C1 segment of cervical spinal cord (tissue), 14 donors: ENCODE measurements around the gene STPG3.

Experiments
- DNase-seq, 14 donors: peaks; one replicate each; lab custom pipeline; 2025; lab: John Stamatoyannopoulos, UW

STPG3 gene

DNA sequence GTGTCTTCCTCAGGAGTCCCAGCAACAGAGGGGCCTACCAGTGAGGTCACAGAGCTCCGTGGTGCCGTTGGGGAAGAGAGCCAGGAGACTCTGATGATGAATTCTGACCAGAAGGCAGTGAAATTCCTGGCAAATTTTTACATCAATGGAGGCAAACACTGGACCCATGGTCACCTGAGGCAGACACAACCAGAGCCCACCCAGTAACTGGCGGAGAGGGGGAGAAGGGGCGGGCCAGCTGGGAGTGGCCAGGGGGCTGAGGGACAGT, at the start of gene STPG3:
Gene STPG3, plus strand, starts transcription at position 93 of the 268 bp plus-strand sequence. Its CDS starts 1 bp downstream, at position 94.
- DNase-seq: no peak

DNA sequence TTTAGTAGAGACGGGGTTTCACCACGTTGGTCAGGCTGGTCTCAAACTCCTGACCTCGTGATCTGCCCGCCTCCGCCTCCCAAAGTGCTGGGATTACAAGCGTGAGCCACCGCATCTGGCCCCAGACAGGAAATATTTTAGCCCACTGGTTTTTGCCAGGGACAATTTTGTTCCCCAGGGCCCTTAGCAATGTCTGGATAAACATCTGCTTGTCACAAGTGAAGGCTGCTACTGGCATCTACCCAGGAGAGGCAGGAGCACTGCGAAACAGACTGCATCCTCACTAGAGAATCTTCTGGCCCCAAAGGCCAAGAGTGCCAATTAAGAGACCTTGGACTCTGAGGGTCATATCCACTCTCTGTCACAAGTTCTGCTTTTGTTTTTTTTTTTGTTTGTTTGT, 48.1 kb upstream of the STPG3 start:
- DNase-seq: no peak

DNA sequence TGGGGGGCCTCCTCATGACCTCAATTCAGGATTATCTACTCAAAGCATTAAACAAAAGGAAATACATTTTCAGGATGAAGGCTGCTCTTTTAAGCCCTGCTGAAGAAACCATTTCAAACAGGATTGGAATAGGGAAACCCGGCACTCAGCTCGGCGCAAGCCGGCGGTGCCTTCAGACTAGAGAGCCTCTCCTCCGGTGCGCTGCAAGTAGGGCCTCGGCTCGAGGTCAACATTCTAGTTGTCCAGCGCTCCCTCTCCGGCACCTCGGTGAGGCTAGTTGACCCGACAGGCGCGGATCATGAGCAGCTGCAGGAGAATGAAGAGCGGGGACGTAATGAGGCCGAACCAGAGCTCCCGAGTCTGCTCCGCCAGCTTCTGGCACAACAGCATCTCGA, 46.4 kb upstream of the STPG3 start:
- DNase-seq: no peak

DNA sequence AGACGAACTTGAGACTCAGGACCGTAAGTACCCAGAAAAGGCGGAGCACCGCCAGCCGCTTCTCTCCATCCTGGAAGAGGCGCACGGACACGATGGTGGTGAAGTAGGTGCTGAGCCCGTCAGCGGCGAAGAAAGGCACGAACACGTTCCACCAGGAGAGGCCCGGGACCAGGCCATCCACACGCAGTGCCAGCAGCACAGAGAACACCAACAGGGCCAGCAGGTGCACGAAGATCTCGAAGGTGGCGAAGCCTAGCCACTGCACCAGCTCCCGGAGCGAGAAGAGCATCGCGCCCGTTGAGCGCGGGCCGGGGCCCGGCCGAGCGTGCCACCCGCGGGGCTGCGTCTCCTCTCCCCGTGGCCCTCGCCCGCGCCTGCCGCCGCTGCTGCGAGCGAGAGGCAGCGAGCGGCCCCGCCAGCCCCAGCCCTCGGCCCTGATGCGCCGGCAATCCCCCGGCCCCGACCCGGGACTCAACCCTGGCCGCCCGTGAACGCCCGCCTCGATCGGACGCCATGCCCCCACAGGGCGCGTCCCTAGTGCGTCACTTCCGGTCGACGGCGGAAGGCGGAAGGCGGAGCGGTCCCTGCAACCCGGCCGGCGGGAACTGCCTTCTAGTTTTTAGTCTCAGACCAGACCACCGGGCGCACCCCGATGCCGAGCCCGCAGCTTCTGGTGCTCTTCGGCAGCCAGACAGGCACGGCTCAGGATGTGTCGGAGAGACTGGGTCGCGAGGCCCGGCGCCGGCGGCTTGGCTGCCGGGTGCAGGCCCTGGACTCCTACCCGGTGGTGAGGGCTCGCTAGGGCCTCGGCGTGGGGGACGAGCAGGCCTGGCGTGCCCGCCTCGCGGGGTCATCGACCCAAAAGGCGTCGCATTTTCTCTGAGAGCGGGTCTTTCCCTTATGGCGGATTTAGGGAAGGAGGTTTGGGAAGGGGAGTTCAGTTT, 45.7 kb upstream of the STPG3 start, which contains the start of the genes NDOR1 and TMEM203:
Gene NDOR1, plus strand, starts transcription at position 575 of the 944 bp plus-strand sequence. Its CDS starts 78 bp downstream, at position 653.
Gene TMEM203, minus strand, starts transcription at position 523 of the 944 bp plus-strand sequence. Its CDS starts 234 bp downstream, at position 289.
- peak; percentile 26 to 94 (median 84) for DNase-seq

DNA sequence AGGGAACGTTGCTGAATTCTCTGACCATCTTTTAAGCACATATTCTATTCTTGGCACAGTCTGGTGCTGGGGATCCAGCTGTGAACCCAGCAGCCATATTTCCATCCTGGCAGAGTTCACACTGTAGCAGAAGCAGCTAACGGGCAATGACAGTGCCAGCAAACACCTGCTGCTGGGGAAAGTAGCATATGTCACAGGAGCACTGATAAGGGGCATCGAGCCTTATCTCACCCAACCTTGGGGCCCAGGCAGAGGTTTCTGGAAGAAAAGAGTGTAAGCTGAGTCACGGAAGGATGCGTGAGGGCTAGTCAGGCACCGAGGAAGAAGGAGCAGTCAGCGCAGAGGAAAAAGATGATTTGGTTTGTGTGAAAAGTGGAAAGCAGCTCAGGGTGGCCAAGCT, 44.5 kb upstream of the STPG3 start:
- DNase-seq: no peak

DNA sequence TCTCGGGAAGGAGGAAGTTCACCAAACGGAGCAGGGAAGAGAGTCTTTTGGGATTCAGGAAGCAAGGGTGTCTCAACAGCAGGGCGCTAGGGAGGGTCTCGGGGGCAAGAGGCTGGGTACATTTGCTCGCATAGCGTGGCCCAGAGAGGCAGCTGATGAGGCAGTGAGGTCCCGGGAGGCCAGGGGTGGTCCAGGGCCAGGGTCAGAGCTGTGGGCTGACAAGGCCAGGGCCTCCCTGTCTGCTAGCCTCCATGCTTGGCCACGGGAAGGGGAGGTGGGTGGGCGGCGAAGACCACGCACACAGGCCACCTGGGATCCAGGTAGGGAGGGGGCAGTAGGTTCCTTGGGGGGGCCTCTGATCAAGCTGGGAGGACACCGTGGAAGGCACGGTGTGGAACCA, 39.6 kb upstream of the STPG3 start:
- no peak for DNase-seq

DNA sequence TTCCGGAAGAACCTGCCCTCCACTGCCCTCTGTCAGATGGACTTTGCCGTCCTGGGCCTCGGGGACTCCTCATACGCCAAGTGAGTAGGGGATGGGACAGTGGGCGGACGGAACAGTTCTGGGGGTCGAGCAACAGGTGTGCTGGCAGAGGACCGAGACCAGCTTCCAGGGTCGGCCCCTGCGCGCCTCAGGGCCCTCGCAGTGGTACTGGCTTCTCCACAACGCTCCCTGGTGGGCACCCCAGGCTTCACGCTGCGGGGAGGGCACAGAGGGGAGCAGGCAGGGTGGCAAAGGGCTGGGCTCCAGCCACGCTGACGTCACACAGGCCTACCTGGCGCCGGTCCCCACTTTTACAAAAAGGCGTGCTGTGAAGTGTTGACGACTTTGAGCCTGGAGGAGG, 38.6 kb upstream of the STPG3 start:
- no peak for DNase-seq

DNA sequence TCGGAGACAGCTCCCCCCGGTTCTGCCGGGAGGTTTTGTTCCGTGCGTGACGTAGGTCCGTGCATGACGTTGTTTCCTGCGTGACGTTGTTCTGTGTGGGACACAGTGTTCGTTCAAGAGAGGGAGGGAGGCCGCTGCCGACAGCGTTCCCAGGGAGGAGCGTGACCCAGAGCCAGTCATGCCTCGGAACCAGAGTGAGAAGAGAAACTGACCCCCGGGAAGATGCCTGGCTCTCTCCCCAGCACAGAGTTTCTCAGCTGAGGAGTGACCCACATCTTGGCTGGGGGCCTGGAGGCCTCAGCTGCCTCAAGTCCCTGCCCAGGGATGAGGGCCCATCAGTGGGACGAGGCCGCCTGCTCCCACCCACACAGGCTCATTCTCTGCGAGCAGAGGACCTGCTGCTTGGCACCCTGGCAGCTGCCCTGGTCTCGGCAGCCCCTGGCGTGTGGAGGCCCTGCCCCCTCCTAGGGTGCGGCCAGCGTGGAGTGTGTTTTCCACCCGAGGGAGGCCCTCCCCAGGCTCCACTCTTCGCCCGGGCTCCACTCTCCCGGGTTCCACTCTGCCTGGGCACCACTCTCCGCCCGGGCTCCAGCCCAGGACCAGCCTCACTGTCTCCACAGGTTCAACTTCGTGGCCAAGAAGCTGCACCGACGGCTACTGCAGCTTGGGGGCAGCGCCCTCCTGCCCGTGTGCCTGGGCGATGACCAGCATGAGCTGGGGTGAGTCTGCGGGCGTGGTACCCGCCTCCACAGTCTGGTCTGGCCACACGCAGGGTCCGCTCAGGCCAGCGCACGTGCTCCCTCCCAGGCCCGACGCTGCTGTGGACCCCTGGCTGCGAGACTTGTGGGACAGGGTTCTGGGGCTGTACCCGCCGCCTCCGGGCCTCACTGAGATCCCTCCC, 37.7 kb upstream of the STPG3 start:
- peak in 6 of 14 donors; percentile 32 to 74 (median 57) for DNase-seq

DNA sequence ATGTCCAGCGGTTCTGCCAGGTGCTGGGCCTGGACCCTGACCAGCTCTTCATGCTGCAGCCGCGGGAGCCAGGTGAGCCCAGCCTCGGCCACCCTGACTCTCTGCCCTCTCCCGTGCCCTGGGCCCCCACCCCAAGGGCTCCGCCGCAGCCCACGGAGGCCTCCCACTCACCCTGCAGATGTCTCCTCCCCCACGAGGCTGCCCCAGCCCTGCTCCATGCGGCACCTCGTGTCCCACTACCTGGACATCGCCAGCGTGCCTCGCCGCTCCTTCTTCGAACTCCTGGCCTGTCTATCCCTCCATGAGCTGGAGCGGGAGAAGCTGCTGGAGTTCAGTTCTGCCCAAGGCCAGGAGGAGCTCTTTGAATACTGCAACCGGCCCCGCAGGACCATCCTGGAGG, 36.5 kb upstream of the STPG3 start:
- no peak for DNase-seq

DNA sequence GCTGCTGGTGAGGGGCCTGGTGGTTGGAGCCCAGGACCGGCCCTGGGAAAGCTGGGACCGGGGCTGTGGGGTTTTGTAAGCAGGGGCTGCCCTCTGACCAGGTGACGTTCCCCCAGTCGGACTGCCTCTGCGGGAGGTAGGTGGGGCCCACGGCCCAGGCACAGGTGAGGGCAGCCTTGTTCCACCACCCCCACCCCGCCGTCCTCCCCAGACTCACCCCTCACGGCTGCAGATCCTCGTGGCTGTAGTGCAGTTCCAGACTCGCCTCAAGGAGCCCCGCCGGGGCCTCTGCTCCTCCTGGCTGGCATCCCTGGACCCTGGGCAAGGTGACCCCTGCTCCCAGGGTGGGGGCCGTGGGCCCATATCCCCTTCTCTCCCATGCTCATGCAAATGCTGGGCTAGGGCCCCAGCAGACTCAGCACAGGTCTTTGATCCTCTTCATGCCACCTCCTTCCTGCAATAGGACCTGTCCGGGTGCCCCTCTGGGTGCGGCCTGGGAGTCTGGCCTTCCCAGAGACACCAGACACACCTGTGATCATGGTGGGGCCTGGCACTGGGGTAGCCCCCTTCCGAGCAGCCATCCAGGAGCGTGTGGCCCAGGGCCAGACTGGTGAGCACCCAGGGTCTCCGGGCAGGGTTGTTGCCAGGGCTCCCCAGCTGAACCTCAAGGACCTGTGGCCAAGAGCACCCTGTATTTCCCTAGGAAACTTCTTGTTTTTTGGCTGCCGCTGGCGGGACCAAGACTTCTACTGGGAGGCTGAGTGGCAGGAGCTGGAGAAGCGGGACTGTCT, 35.7 kb upstream of the STPG3 start:
- DNase-seq: no peak

DNA sequence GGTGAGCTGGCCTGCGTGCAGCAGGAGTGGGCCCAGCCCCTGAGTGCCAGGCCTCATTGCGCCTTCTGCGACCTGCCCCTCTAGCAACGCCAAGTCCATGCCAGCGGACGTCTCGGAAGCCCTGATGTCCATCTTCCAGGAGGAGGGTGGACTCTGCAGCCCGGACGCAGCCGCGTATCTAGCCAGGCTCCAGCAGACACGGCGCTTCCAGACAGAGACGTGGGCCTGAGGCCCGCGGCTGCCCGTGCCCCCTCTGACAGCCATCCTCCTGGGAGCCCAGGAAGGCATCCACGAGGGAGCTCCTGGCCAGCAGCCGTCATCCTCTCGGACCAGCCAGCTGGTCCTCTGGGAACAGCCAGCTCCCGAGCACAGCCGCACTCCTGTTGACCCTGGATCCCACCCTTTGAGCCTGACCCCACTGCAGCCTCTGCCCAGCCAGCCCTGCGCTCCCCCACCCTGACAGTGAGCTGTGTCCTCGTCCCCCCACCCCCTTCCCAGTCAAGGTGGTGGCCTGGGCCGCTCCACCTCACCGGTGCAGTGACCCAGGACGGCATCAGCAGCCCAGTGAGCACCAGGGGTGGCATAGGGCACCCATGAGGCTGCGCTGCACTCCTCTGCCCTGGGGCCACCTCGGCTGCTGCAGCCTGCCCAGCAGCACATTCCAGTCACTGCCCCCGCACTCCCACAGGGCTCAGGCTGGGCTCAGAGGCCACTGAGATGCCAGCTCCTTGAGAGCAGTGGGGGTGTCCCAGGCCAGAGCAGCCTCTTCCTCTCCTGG, 34.7 kb upstream of the STPG3 start:
- DNase-seq: no peak

DNA sequence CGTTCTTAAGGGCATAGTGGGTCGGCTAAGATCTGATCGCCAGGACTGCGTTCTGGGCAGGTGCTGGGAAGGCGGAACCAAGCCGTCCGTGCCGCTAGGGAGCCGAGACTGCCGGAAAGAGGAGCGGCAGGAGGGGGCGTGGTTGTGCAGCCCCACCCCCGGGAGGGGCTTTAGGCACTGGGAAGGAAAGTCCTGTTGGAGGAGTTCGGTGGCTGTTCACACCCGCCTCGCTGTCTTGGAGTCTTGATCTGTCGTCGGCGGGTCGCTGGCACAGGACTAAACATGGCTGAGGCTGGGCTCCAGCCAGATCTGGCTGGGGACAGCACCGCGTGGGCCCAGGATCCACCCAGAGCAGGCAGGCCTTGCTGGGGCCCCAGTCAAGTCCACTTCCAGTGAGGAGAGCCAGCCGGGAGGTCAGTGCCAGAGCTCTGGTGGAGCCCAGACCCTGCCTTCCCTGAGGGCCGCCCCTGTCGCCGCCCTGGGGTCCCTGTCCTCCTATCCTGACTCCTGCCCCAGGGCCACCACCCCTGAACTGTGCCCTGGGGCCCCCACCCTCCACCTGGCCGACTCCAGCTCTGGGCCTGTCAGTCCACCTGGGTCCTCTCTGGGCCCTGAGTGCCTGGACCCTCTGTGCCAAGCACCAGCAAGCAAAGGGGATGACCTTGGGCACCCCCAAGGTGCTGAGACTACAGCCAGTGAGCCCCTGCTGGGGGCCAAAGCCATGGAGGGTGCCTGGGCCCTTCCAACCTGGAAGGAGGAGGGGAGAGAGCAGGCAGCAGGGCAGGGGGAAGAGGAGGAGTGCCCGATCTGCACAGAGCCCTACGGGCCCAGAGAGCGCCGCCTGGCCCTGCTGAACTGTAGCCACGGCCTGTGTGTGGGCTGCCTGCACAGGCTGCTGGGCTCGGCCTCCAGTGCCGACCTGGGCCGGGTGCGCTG, 33.5 kb upstream of the STPG3 start:
- DNase-seq: no peak

DNA sequence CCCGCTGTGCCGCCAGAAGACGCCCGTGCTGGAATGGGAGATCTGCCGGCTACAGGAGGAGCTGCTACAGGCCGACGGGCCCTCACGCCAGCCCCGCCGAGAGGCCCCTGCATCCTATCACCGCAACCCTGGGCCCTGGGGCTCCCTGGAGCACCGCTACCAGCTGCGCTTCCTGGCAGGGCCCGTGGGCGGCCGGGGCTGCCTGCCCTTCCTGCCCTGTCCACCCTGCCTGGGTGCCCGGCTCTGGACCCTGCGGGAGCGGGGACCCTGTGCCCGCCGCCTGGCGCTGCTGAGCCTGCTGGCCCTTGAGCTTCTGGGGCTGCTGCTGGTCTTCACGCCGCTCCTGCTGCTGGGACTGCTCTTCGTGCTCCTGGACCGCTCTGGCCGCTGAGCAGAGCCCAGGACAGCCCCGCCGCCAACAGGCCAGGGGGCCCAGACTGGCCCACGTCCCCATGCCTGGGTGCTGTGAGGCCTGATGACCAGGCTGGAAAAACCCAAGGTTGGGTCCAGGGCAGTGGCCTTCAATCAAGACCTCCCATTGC, 32.8 kb upstream of the STPG3 start:
- DNase-seq: no peak

DNA sequence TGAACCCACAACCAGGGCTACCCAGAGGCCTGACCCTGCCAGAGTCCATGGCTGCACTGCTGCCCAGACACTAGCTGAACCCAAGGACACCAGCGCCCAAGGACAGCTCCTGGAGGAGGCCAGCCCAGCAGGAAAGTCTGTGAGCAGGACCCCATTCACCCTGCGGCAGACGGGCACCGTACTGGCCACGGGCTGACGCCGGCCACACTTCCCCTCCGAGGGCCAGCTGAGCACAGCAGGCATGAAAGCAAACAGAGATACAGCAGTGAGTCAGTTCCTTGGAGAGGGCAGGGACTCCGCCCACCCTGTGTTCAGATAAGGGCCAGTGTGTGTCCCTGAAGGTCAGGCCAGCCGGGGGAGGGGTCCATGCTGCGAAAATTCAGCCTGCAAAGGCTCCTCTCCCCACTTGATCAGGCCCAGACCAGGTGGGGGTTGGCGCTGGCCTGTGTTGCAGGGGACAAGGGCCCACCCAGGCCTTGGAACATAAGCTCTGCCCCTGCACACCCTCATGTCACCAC, 32.3 kb upstream of the STPG3 start:
- no peak for DNase-seq

DNA sequence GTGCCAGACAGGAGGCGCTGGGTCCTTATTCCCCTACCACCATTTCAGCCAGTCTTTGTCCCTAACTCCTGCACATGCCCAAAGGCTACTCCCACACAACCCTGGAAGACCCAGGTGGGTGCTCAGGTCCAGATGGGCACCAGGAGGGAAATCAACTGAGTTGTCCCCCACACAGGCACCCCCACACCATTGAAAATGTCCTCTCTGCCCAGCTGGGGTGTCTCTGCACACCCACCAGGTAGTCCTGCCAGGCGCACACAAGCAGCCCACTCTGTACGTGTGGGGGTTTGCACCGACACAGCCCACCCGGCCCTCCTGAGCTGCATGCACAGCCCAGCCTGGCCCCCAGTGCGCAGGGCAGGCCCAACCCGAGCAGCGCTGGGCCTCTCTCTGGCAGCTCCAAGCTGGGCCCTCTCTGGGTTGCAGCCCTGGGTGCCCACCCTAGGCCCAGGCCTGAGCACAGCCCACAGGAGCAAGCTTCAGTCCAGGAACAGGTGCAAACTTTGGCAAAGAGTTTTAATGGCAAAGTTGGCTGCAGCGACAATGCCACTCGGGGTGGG, 31.2 kb upstream of the STPG3 start:
- DNase-seq: no peak

DNA sequence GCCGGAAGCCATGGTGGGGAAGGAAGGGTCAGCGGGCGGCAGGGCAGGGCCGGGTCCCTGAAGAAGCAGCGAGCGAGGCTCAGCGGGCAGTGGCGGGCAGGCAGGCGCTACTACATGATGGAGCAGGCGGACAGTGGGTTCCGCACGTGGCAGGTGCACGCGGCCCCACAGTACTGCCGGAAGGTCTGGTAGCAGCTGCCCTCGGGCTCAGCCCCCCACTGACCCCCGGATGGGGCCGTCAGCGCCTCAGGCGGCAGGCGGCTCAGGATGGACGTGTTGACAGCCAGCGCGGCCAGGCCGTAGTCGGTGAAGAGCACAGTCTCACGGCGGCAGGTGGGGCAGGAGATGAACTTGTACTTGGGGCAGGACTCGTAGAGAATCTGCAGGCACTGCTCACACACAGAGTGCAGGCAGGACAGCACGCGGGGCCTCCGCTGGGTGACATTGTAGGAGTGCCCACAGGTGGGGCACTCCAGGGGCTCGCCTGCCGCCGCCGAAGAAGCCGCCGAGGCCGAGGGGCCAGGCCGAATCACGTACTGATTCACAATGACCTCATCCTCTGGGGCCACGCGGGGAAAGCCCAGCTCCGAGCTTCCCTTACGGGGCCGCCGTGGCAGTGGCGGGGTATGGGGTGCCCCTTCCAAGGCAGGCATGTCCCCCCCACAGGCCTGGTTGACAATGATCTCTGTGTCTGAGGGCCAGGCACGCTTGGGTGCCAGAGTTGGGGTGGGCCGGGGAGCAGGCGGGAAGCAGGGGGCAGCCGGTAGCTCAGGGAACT, 30.6 kb upstream of the STPG3 start:
- DNase-seq: no peak

DNA sequence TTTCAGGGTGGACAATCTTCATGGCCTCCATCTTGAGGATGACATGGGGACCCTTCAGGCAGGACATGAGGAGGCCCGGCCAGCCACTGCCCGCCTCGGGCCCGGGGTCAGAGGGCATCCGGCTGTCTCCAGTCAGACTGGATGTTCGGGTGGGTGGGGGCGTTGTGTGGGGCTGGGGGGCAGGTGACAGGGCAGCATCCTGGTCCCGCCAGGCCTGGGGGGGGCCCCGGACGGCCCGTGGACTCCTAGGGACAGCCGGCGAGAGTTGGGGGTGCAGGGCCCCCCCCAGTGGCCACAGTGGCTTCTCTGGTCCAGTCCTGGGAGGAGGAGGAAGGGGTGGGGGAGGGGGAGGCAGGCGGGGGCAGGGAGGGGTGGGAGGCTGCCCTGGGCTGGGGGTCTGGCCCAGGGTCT, 30.0 kb upstream of the STPG3 start:
- DNase-seq: no peak

DNA sequence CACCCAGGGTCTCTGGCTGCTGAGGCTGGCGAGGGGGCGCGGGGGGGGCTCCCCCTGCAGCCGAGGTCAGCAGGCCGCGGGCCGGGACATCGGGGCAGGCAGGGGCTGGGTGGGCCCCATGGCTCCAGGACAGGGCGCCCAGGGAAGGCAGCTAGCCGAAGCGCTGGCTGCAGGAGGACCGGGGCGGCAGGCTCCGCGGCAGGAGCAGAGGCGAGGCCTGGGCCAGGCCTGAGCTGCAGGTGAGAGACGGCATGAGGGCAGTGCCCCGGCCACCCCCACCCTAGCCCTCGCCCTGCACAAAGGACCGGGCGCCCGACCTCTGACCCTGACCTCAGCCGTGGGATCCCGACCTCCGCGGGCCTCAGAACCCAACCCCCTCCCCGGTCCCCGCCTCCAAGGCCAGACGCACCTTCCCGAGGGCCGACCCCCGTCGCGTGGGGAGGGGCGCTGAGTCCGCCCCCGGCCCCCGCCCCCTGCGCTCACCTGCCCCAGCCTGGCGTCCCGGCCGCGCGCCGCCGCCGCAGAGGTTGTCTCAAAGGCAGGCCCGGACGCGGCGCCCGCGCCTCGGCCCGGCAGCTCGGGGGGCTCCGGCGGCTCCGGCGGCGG, 29.5 kb upstream of the STPG3 start:
- no peak for DNase-seq
